Activated T-helper 1 cell treated with anti-CD3 and anti-CD28 coated beads, Interleukin-12 subunit alpha, Interleukin-12 subunit beta, Interleukin-2, Interleukin-4 antibody, amounts not matched to agents 30 ng/mL and 10 ng/mL and 1 ng/mL, durations not matched to agents 14 hours and 24 hours and 36 hours (primary cell): Measurements from ENCODE around the gene SLC9A9. TPM values are rescaled to one million over a fixed set of nuclear protein-coding genes. Genes with fewer than 3 reads are reported as not detected.

Experiments used
- DNase-seq: peaks from one replicate; pipeline ENCODE4 v3.0.0; 2021; ENCODE audit warnings: low spot score
- H3K27ac Mint-ChIP-seq: one replicate; pipeline ENCODE4 v1.8.0; 2021; ENCODE audit warnings: mild to moderate bottlenecking, mixed read lengths
- H3K27me3 Mint-ChIP-seq: one replicate; pipeline ENCODE4 v1.8.0; 2022; ENCODE audit warnings: mild to moderate bottlenecking, moderate library complexity, mixed read lengths; ENCODE audit not compliant: insufficient read depth
- H3K36me3 Mint-ChIP-seq: one replicate; pipeline ENCODE4 v1.8.0; 2021; ENCODE audit warnings: low read depth, mixed read lengths
- H3K4me1 Mint-ChIP-seq: one replicate; pipeline ENCODE4 v1.8.0; 2021; ENCODE audit warnings: low read depth, mixed read lengths
- H3K4me3 Mint-ChIP-seq: one replicate; pipeline ENCODE4 v1.8.0; 2021; ENCODE audit warnings: mild to moderate bottlenecking, moderate library complexity, mixed read lengths
- H3K9me3 Mint-ChIP-seq: one replicate; pipeline ENCODE4 v1.8.0; 2021; ENCODE audit warnings: mixed read lengths
- intact Hi-C: fragments of 100-400 bp; cut with micrococcal nuclease; formaldehyde crosslinking; loops from one replicate; pipeline ENCODE4 v1.15.1; 2024
- total RNA-seq: library from RNA; stranded (reverse); gene quantifications from 2 replicates; pipeline ENCODE4 v1.2.3, GENCODE V29; 2022

Gene SLC9A9
- total RNA-seq, 1 donor from 2014 or later = 0.88 TPM

DNA sequence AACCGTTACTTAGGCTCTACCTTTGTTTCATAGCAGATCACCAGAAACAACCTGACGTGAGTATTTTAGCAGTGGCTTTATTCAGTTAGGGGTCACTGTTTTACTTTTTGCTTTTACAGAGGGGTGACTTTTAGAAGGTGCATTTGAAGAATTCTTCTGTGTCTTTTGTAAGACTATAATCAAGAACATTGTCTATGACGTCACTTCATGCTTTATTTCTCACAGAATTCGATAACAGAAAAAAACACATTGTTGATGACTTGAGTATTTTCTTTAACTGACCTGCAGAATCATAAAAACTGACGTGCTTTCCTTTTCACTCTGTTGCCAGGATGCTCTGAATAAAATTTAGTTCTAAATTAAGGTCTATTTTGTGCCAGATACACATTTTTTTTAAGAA is 244.5 kb downstream of the SLC9A9 start:
- no peak overlapping the region for H3K27ac Mint-ChIP-seq
- peaks cover 1% of the 10 kb centered on the region for H3K36me3 Mint-ChIP-seq
- DNase-seq = no peak
- intact Hi-C loops = no loop called here
- H3K4me3 Mint-ChIP-seq = no peak overlapping the region
- peaks cover 3% of the 10 kb centered on the region for H3K9me3 Mint-ChIP-seq
- no peaks in the 10 kb centered on the region for H3K4me1 Mint-ChIP-seq
- H3K27me3 Mint-ChIP-seq = no peaks in the 10 kb centered on the region

GRCh38 chr3:143601723-143602484 is 246.4 kb downstream of the SLC9A9 start:
- H3K4me1 Mint-ChIP-seq = no peaks in the 10 kb centered on the region
- peaks cover 3% of the 10 kb centered on the region for H3K9me3 Mint-ChIP-seq
- H3K4me3 Mint-ChIP-seq = no peak overlapping the region
- H3K27ac Mint-ChIP-seq = no peak overlapping the region
- no peak for DNase-seq
- intact Hi-C loops = no loop called here
- H3K36me3 Mint-ChIP-seq = peaks cover 1% of the 10 kb centered on the region
- H3K27me3 Mint-ChIP-seq = no peaks in the 10 kb centered on the region

DNA sequence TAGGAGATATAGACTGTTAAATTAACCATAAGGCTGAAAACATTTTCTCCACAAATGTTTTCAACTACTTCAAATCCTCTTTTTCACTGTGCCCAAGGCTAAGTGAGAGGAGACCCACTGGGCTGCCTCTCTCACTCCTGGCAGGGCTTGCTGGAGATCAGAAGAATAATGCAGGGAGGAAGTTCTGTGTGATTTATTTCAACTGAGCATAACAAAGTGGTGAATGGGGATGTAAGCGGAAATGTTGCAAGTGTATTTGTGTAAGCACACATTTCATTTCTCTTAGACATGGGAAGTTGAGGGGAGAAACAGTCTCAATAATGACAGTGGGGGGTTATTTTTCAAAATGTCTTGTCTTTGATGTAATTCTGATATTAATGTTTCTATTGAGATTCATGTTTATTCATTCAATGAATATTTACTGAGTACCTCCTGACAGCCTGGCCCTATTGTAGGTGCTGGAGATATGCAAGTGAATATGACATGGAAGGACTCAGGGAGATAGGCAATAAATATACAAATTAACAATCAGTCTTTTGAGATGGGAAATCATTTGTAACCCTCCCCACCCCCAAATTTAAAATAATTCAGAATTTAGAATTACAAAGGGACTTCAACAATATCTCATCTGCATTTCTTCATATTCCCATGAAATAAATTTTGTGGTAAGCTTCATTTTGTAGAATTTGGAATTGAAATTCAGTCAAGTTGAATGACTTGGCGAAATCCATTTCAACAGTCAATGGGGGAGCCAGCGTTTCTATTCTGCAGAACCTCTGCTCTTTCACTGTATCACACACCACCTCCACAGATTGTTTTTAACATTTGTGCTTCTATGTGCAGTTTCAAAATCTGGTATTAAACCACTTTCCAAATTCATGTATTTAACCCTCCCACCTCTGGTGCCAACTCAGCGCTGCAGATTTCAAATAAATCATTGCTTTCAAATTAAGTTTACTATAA is 247.2 kb downstream of the SLC9A9 start:
- no peak overlapping the region for H3K4me3 Mint-ChIP-seq
- no peak for DNase-seq
- no peaks in the 10 kb centered on the region for H3K27me3 Mint-ChIP-seq
- intact Hi-C loops = no loop called here
- peaks cover 3% of the 10 kb centered on the region for H3K9me3 Mint-ChIP-seq
- H3K27ac Mint-ChIP-seq = no peak overlapping the region
- peaks cover 1% of the 10 kb centered on the region for H3K36me3 Mint-ChIP-seq
- no peaks in the 10 kb centered on the region for H3K4me1 Mint-ChIP-seq

DNA sequence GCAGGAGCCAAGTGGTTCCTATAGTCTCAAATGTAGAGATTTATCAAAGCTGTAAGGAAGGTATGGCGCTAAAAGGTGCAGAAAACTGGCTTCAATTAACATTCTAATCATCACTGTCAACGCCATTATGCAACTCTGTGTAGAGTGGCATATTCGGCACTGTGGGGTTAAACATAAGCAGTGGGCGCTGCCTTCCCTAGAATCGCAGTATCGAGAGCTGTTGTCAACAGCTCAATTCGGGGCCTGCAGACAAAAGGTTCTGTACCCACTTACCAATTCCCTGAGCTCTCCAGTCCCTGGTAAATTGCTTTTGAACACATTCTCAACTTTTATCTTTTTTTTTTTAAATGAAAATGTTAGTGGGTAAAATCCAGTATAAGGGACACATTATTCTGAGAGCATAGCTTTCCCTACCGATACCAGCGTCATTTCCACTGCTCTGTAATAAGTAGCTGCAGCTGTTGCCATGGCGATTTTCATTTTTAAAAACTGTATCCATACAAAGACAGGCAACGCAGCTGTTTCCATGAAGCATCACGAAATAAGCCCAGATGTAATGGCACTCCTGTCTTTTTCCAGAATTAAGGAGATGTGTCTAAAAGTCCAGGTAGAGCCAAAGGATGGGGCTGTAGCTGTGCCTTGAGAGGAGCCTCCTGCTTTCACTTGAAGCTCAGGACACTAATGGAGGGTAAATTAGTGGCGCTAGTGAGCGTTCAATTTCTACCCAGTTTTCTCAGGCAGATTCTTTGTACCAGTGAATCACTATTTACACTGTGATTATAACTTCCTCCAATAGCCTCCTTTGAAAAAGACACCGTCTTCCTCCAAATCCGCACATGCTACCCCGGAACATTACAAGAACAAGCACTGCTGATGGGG is 250.3 kb downstream of the SLC9A9 start:
- no peak overlapping the region for H3K27ac Mint-ChIP-seq
- H3K9me3 Mint-ChIP-seq = no peaks in the 10 kb centered on the region
- intact Hi-C loops = no loop called here
- no peaks in the 10 kb centered on the region for H3K36me3 Mint-ChIP-seq
- no peak for DNase-seq
- H3K27me3 Mint-ChIP-seq = no peaks in the 10 kb centered on the region
- H3K4me3 Mint-ChIP-seq = no peak overlapping the region
- H3K4me1 Mint-ChIP-seq = no peaks in the 10 kb centered on the region

- Mint-ChIP-seq H3K27me3 (no peaks in the 10 kb centered on the region), H3K36me3 (no peaks in the 10 kb centered on the region), H3K4me1 (no peaks in the 10 kb centered on the region), H3K4me3 (no peak overlapping the region), H3K9me3 (no peaks in the 10 kb centered on the region), H3K27ac (no peak overlapping the region)
- DNase-seq = no peak
- intact Hi-C loops = no loop called here
Observed at GRCh38 chr3:143596957-143597642, 251.2 kb downstream of the SLC9A9 start.

DNA sequence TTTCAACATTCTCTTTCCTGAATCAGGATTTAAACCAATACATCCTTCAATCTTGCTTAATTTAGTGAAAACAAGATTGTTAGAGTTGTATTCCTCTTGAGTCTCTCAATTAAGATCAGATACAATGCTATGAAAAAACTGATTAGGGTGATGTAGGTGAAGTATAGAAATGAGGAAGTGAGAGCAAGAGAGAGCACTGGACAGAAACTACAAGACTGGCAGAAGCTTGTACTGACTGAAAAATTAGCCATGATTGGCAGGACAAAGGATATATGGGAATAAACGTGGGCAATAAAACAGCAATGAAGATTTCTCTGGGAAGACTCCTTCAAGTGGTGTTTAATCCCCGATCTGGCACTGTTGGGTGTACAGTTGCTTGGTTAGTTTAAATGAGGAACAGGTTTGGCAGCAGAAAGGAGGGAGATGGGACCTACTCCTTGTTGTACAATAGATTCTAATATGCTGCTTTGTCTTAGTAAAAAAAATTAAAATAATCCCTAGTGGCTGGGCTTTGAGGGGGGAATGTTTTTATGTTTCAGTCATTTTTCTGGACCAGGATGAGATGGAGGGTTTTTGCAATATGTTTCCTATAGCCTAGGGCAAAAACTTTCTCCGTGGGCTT is 252.7 kb downstream of the SLC9A9 start:
- H3K4me3 Mint-ChIP-seq = no peak overlapping the region
- H3K9me3 Mint-ChIP-seq = no peaks in the 10 kb centered on the region
- H3K27ac Mint-ChIP-seq = no peak overlapping the region
- intact Hi-C loops = no loop called here
- no peaks in the 10 kb centered on the region for H3K27me3 Mint-ChIP-seq
- DNase-seq = no peak
- H3K36me3 Mint-ChIP-seq = no peaks in the 10 kb centered on the region
- no peaks in the 10 kb centered on the region for H3K4me1 Mint-ChIP-seq

- H3K9me3 Mint-ChIP-seq = no peaks in the 10 kb centered on the region
- H3K4me3 Mint-ChIP-seq = no peak overlapping the region
- no peaks in the 10 kb centered on the region for H3K36me3 Mint-ChIP-seq
- no peak overlapping the region for H3K27ac Mint-ChIP-seq
- DNase-seq = no peak
- no peaks in the 10 kb centered on the region for H3K27me3 Mint-ChIP-seq
- intact Hi-C loops = no loop called here
- no peaks in the 10 kb centered on the region for H3K4me1 Mint-ChIP-seq
Observed at GRCh38 chr3:143594206-143594605, 254.1 kb downstream of the SLC9A9 start.

DNA sequence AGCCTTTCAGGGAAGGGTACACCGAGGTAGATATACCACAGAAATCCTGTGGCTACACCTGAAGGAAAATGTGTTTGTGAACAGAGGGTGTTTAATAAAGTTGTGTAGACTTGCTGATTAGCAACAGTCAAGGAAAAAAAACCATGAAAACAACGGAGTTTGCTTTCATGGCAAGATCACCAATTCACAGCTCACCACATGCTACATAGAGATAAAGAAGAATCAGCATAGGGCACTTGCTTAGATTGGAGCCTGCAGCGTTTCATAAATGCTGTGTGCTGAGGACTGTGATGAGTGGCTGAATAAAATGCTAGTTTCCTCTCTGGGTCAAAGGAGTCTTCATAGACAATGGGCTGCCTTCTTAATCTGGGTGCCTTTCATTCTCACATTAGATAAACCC is 257.6 kb downstream of the SLC9A9 start:
- no peaks in the 10 kb centered on the region for H3K36me3 Mint-ChIP-seq
- DNase-seq = no peak
- intact Hi-C loops = no loop called here
- H3K4me1 Mint-ChIP-seq = peaks cover 11% of the 10 kb centered on the region
- H3K27ac Mint-ChIP-seq = no peak overlapping the region
- no peak overlapping the region for H3K4me3 Mint-ChIP-seq
- H3K27me3 Mint-ChIP-seq = no peaks in the 10 kb centered on the region
- no peaks in the 10 kb centered on the region for H3K9me3 Mint-ChIP-seq

GRCh38 chr3:143586576-143586975 is 261.7 kb downstream of the SLC9A9 start:
- intact Hi-C loops = loop anchor here (1.0 to 5.0 kb wide), 4 partner anchors 41 to 463 kb away; no protein-coding TSS in a partner anchor
- Mint-ChIP-seq H3K27ac (peak overlapping the region; percentile 30), H3K9me3 (no peaks in the 10 kb centered on the region), H3K27me3 (no peaks in the 10 kb centered on the region), H3K36me3 (no peaks in the 10 kb centered on the region), H3K4me3 (no peak overlapping the region), H3K4me1 (peaks cover 19% of the 10 kb centered on the region)
- no peak for DNase-seq

- DNase-seq = no peak
- no peaks in the 10 kb centered on the region for H3K27me3 Mint-ChIP-seq
- peaks cover 21% of the 10 kb centered on the region for H3K4me1 Mint-ChIP-seq
- peak overlapping the region; percentile 20 for H3K27ac Mint-ChIP-seq
- H3K36me3 Mint-ChIP-seq = no peaks in the 10 kb centered on the region
- H3K4me3 Mint-ChIP-seq = no peak overlapping the region
- H3K9me3 Mint-ChIP-seq = no peaks in the 10 kb centered on the region
- intact Hi-C loops = loop anchor here (1.0 to 5.0 kb wide), 4 partner anchors 41 to 463 kb away; no protein-coding TSS in a partner anchor
Observed at GRCh38 chr3:143585720-143586456, 262.4 kb downstream of the SLC9A9 start.

DNA sequence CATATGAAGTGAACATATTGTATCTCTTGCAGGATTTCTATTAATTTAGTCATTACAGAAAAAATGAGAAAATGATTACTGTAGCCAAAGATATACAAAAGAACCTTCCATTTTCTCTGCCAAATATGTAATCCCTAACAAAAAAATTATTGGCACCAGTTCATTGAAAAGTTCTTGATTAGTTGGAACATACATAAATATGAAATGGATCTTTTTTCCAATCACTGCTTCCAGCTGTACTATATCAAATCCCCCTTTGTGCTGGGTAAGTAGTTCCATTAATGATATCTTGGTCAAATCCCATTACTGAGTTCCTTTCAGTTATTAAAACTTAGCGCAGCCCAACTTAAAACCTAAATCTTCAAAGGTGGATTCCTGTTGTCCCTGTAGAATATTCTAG is 263.8 kb downstream of the SLC9A9 start:
- peak overlapping the region; percentile 42 for H3K27ac Mint-ChIP-seq
- H3K9me3 Mint-ChIP-seq = no peaks in the 10 kb centered on the region
- intact Hi-C loops = no loop called here
- H3K36me3 Mint-ChIP-seq = no peaks in the 10 kb centered on the region
- DNase-seq = no peak
- peaks cover 21% of the 10 kb centered on the region for H3K4me1 Mint-ChIP-seq
- H3K27me3 Mint-ChIP-seq = no peaks in the 10 kb centered on the region
- H3K4me3 Mint-ChIP-seq = no peak overlapping the region
